ENCODE measurements around the gene PHLDA2. TPM values are rescaled to one million over a fixed set of nuclear protein-coding genes. Genes with fewer than 3 reads are reported as not detected.

PHLDA2 gene
- total and polyA plus RNA-seq, 9 of the 15 experiments (the other 6 are each of a cell fraction or from before 2014, with no cell fraction given), result 0.43 to 42.4 (median 4.7) TPM

DNA sequence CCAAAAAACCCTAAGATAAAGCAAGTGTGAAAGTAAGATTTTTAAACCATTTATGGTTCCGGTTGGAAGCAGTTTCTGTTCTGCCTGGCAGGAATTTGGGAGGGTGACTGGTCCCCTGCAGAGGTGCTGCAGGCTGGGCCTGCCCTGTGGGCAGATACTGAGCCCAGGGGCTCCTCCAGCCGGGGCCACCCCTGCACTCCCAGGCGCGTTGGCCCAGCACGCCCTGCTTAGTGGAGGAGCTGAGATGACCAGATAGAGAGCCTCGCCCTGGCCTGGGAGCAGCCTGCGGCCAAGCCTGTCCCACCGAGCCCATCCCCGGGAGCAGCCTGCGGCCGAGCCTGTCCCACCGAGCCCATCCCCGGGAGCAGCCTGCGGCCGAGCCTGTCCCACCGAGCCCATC, 8.0 kb downstream of the PHLDA2 start:
- ChIA-PET POLR2A (interaction anchor here (2.3 kb wide), 1 partner anchor 8 kb away, joined by 12 read pairs; the partner anchor contains the start of gene PHLDA2), CTCF (ENCODE audit: low intra/inter-chr PET ratio) (interaction anchor here (0.6 kb wide), 1 partner anchor 36 kb away, joined by 5 read pairs; no protein-coding TSS in a partner anchor)
- H3K9me3 ChIP-seq (replicated peaks; ENCODE audit: control insufficient read depth, insufficient read depth, low read depth, low read length), result no peaks in the 10 kb centered on the region
- H3K4me3 ChIP-seq, result no peak overlapping the region
- 37% methylated on average over 9 of the region's 16 CpGs for WGBS (ENCODE audit: insufficient coverage, low coverage, missing lambda C conversion rate)
- intact Hi-C loops (cut with micrococcal nuclease), result no loop called here
- no peak for FAIRE-seq
- no peaks in the 10 kb centered on the region for H3K79me2 ChIP-seq (ENCODE audit: control insufficient read depth, insufficient read depth, low read length)
- no peaks in the 10 kb centered on the region for H3K9me1 ChIP-seq (ENCODE audit: control insufficient read depth, insufficient read depth, low read length)
- no peaks in the 10 kb centered on the region for H3K36me3 ChIP-seq (ENCODE audit: control insufficient read depth, insufficient read depth, low read length)
- no TSS peak for BruUV-seq (replicated peaks)
- DNase-seq (ENCODE audit: extremely low read depth in 1 of 4, low spot score in 3 of 4), result no peak
- no peak overlapping the region for H3K4me2 ChIP-seq (ENCODE audit: insufficient read depth, low read length)
- in situ Hi-C loops (cut with MboI), result no loop called here
- peak overlapping the region in 1 of 2 experiments; percentile 1; a peak in 1 of 4 replicates for H3K9ac ChIP-seq (ENCODE audit: insufficient read depth in 1 of 2, low read depth in 2 of 2, low read length in 2 of 2)
- no peaks in the 10 kb centered on the region for H4K20me1 ChIP-seq (replicated peaks; ENCODE audit: control insufficient read depth, insufficient read depth, low read length)
- no peaks in the 10 kb centered on the region for H3K27me3 ChIP-seq (ENCODE audit: control insufficient read depth in 2 of 2, insufficient read depth in 2 of 2, low read length in 2 of 2)
- no peak overlapping the region for H3K27ac ChIP-seq (ENCODE audit: extremely low read depth, low read depth, low read length)
- TF ChIP-seq POLR2G (IDR thresholded peaks at IDR 0.05; ENCODE audit: low read depth, low read length) (peak; percentile 35; the same call in 1 of the 2 replicates), PRDM10 (IDR thresholded peaks at IDR 0.05; ENCODE audit: partially characterized antibody) (peak; percentile 63), HSF4 (CRISPR knock-in tag; IDR thresholded peaks at IDR 0.05; ENCODE audit: borderline replicate concordance) (no peak), ELF2 (CRISPR knock-in tag; IDR thresholded peaks at IDR 0.05) (no peak)
- no peak overlapping the region for H2AFZ ChIP-seq (ENCODE audit: low read depth, low read length)
- peaks cover 0 to 62% of the 10 kb centered on the region in 2 experiments; a peak in 2 of 5 replicates for H3K4me1 ChIP-seq (replicated peaks in 1 of 2; ENCODE audit: control insufficient read depth in 2 of 2, insufficient read depth in 2 of 2, low read length in 2 of 2)
- ATAC-seq, result peak; percentile 18; the same call in 1 of the 3 replicates

Data from K562 (cell line).